DMS79 (cell line): ENCODE results near the gene RNF182.
"Not testable (repeated sequence)": the region's sequence is repeated elsewhere in the genome, so short reads cannot be mapped to it uniquely, and the experiment has no call there.

Experiments used
- DNase-seq: peaks from one replicate; lab custom pipeline; 2025; lab: John Stamatoyannopoulos, UW

The RNF182 gene

DNA sequence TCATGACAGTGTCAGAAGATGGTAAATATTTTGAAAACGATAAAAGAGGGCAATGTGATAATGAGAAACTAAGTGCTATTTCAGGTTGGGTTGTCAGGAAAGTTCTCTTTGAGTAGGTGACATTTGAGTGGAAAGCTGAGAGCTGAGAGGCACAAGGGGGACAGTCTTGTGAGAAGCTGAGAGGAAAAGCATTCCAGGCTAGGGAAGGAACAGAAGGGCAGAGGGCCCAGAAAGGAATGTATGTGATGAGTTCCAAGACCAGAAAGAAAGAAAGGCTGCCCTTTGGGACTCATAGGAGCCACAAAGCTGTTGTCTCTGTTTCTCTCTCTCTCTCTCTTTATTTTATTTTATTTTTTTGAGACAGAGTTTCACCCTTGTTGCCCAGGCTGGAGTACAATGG lies 7.6 kb upstream of the RNF182 start:
- no peak for DNase-seq

DNA sequence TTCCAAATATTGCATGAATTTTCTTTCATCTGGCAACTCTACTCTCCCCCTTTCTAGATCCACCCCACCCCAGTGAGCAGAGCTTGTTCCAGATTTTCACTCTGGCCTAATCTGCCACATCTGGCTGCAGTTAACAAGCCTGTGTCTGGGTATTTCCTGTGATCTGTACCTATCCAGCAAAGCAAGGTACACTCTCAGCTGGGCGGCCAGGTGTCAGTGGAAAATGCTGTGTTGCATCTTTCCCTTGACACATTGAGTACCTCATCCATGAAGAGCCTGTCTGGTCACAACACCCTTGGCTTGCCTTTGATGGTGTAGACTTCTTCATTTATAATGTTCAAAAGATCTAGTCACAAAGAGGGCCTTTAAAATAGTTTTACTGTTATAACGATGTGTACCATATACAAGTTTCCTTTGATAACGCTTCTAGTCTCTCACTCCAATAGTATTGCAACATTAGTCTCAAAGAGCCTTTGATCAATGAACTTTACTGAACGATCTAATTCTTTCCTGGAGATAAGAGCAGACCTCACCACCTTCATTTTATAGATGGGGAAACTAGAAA lies 6.0 kb upstream of the RNF182 start:
- DNase-seq = no peak

DNA sequence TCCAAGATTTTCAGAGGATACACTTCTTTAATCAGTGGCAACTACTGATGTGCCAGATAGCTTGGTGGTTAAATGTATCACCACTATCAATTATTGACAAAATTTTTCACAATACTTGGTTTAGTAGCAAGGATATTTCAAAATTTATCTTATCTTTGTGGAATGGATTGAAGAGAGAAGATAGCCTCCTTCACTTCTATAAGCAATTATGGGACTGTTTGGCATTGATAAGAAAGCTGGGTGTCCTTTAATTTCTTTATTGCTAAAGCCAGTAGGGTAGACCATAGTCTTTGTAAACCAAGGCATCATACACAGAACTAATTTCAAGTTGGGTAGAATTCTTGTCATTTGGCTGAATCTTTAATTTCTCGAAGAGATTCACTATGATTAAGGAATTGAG lies 4.9 kb upstream of the RNF182 start:
- DNase-seq = no peak

DNA sequence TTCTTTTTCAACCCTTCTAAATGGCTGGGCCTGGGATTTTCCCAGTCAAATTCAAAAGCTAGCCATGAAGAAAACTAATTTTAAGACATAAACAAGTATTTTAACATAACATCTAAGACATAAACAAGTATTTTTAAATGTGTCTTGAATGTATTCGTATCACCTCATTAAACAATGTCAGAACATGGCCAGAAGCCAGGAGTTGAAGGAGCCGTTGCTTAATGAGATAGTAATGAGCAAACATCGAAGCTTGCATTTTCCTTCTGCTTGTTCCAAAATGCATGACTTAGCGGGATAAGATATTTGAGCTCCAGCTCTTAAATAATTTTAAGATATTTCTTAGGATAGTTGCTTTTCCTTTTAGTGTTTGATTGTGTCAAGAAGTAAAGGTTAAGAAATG lies 4.2 kb upstream of the RNF182 start:
- no peak for DNase-seq

DNA sequence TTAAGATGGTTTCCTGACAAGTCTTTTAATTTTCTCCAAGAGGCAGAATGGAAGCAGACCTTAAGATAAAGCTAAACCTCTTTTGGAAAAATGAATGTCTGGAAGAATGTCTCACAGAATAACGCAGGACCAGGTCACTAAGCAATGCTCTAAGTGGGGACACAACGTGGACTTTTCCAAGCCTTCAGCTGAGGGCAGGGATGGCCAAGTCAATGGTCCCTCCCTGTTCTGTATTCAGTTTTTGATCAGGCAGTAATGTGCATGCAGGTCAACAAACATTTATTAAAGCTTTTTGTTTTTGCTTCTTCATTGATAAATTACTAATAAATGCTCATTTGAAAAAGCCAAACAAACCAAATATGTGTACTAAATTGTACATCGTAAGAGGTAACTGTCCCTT lies 2.0 kb upstream of the RNF182 start:
- DNase-seq = no peak

DNA sequence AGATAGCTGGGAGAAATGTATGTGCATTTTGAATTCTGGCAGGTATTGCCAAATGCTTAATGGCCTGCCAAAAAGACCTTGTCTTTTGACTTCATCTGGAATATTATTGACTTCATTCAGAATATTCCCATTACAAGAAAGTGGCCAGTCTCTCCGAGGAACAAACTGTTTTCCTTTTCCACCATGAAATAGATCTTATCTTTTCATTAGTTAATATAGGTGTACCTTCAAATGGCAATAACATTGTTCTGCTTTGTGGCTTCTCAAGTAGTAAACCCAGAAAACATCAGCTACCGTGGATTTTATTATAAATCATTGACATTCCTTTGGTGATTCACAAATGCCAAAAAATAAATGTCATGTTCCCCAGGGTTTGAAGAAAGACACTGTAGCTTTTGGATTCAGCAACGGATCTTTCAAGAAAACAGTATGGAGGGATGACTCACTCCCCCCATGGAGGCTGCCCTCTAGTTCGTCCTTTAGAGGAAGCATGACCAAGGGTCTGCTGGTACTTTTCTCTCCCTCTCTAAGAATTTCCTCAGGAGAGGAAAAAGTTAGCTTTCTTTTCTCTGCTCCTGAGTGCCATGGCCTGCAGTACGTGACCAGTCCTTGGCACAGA lies 1.1 kb upstream of the RNF182 start:
- DNase-seq = no peak

DNA sequence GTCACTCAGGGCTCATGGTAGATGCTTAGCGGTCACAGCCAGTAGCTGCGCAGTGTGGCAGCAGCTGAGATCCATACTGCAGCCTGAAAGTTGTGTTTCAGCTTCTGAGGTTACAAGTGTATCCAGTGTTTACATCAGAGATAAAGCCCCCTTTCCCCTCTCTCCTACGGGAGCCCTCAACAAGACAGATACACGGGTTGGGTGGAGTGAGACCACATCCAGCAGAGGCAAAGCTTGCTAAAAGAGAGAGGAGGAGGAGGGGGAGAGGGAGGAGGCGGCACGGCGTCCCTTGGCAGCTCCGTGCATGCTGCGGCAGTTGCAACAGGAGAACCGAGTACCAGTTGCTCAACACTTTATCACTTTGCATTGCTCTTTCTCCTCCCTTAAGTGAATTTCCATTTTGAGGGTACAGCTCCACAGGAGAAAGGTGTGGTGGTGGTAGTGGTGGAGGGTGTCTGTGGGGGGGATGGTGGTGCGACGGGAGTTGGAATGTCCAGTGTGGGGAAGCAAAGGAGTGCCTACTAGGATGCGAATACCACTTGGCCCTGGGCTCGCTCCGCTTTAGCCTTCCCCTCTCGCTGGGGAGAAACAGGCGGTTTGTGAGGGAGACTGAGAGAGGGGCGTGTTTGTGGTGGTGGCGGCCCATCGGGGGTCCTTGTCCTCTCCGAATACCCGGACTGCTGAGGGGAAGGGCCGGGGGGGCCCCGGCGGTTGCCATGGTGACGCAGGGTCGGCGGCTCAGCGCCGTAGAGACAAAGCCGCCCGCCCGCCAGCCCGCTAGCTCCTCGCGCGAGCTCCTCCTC lies 405 bp upstream of the RNF182 start:
- peak; percentile 9 for DNase-seq

DNA sequence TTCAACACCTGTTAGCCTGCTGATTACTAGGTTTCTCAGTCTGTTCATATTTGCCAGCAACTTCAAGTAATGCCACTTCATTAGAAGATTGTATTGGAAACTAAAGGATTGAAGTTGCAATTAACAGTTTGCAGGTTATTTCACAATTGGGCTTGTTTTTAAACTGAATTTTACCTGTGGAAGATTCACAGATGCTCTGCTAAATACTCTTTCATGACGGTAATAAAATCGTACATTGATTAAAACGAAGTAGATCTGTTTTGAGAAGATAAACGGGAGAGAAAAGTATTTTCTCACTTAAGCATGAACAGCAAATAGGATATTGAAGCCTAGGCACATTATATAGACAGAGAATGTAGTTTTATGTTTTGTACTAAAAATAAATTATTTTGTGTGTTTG lies 1.6 kb downstream of the RNF182 start:
- DNase-seq = no peak

DNA sequence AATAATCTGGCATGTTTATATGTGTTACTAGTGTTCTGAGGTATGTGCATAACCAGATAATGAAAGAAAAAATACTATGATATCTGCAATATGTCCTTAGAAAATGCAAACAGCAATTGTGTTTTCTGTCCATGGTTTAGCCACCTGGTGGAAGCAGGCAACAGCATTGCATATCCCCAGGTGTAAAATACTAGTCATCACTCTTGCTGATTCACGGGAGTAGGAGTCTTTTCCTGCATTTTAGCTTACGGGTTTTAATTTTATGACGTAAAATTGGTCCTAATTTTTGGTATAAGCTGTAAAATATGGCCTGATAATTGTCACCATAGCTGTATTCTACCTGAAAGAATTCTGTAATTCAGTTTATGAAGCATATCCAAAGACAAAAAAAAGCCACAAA lies 2.5 kb downstream of the RNF182 start:
- no peak for DNase-seq

DNA sequence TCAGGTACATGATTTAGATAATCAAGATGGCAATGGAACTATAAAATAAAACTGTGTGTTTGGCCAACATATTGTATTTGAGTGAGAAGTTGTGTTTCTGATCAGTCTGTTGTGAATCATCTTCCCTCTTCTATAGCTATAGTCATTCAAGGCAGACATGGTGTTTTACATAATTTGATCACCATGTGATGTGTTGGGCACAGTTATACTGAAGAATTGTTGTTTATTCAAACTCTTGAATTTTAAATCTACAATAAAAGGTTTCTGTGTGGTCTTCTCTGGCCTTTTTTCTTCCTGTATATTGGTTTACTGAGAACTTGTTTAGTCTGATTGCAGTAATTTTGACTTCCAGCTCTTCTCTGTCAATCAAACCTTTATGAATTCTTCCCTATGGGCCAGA lies 4.4 kb downstream of the RNF182 start:
- no peak for DNase-seq

DNA sequence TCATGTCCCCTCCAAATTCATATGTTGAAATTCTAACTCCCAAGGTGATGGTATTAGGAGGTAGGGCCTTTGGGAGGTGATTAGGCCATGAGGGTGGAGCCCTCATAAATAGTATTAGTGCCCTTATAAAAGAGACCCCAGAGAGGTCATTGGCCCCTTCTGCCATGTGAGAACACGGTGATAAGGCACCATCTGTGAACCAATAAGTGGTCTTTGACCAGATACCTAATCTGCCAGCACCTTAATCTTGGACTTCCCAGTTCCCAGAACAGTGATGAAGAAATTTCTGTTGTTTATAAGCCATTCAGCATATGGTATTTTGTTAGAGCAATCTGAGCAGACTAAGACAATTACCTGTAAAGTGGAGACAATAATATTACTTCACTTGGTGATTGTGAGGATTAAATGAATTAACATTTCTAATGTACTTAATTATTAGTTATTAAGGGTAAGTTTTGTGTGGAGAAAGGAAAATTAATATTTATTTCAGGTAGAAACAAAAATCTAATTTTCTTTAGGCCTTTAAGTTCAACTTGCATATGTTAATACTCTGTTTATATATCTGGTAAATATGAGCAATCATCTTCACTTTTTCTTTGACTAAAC lies 7.1 kb downstream of the RNF182 start:
- DNase-seq = no peak

DNA sequence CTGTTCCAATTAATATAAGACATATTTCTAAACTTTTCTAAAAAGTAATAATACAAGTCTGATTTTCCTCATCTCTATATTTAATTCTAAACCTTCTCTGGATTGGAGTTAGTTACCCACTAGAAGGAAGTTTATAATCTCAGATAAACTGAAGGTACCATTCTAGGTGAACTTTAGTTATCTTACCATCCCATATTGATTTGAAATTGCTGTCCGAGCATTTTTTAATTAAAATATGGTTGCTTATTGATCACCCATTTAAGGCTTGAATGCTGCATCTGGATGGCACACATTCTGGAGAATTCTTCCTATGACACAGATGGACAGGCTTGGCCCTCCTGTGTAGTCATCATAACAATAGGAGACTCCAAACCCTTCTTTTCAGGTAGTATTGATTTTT lies 8.0 kb downstream of the RNF182 start:
- DNase-seq = no peak

DNA sequence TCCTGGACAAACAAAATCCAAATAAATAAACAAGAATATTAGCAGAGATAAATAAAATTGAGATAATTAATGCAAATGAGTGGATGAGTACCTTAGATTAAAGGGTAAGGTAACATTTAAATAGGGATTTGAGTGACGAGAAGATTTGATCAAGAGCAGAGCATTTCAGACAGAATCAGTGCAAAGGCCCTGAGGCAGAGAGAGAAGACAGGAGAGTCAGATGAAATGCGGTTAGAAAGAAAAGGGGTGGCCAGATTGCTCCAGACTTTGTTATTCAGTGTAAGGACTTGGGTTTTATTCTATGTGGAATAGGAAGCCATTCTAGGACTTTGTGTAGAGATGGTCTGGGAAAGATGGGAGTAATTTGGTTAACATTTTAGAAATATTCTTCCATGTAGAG lies 10.0 kb downstream of the RNF182 start:
- no peak for DNase-seq

DNA sequence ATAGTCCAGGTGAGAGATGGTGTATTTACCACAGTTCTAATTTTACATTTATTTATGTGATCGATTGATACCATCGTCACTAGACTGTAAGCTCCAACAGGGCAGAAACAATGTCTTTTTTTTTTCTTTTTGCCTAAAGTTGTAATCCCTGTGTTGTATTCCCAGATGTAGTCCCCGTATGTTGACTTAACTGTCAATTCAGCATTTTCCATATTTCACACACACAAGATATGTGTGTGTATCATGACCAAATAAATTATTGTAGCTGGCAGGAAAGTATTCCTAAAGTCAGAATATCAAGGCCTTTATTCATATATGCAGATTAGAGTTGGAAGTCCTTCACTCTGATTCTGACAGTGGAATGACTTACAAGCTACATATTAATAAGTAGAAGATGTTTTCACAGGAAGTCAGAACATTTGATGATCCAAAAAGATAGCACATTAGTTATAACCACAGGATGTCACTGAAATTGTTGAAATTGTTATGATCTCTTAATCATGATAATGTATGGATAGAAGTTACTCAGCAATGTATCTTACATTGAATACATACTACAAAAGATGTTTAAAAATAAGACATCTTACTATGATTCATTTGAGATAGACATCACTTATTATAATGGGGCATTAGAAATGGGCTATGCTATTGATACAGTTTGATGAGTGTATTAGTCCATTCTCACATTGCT lies 10.6 kb downstream of the RNF182 start:
- no peak for DNase-seq

DNA sequence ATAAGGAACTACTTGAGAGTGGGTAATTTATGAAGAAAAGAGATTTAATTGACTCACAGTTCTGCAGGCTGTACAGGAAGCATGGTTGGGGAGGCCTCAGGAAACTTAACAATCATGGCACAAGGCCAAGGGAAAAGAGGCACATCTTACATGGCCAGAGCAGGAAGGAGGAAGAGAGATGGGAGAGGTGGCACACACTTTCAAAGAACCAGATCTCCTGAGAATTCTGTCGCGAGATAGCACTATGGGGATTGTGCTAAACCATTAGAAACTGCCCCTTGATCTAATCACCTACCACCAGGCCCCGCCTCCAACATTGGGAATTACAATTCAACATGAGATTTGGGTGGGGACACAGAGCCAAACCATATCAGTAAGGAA lies 11.1 kb downstream of the RNF182 start:
- DNase-seq = not testable (repeated sequence)

DNA sequence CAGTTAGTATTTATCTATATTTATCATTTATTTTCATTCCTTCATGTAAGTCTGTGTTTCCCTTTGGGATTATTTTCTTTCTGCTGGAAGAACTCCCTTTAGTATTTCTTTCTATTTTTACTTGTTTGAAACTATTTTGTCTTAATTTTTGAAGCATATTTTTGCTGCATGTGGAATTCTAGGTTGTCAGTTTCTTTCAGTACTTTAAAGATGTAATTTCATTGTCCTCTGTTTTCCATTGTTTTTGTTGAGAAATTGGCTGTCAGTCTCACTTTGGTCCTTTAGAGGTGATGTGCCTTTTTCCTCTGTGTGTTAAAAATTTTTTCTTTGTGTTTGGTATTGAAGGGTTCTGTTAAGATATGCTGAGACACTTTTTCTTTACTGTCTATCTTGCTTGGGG lies 17.1 kb downstream of the RNF182 start:
- DNase-seq = no peak

DNA sequence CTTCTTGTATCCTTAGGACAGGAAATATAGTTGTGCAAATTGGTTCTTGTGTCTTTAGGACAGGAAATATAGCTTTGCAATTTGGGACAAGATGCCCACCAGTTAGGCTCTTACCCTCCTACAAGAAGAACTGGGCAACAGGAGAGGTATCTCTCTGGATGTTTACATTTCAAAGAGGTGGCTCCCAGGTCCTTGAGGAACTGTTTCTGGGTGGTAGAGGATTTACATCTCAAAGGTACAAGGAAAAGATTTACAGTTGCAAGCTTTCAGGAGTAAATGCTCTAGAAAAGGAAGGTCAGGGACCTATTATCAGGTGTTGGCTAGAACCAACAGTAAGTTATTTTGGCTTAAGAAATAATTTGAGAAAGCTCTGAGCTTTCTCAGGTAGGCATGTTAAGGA lies 19.2 kb downstream of the RNF182 start:
- no peak for DNase-seq

DNA sequence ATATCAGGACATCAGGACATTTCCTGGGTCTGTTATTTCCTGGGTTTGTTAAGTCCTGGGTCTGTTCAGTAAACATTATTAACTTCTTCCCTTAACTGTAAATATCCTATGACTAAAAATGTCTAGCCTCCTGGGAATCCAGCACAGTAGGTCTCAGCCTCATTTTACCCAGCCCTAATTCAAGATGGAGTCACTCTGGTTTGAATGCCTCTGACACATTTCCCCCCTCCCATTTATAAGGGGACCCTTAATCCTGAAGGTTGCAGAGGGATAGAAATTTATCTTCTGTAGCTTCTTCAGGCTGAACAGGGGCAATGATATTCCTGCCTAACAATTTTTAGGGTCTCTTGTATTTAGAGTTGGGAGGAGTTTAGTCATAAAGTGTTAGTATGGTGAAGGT lies 21.8 kb downstream of the RNF182 start:
- DNase-seq = no peak

DNA sequence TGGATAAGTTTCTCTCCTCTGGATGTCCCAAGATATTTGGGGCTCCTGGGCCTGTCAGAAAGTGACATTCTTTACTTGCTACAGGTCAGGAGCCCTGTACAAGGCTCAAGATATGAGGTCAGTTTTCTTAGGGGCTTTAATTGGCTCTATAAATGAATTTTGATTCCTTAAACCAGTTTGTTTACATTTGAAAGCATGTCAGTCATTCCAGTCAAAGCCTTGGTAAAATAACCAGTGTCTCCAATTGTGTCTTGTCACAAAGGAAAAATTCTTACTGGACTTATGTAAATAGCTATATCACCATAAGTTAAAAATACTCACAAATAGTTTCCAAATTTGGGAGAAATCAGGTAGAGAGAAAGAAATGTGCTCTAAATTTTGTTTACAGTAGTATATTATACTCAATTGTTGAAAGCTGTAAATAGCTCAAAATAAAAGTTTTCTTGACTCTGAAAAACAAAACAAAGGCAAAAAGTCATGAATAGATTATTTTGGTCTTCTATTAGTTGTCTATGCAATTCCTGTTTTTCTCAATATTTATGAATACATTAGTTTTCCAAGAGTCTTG lies 22.9 kb downstream of the RNF182 start:
- DNase-seq = no peak

DNA sequence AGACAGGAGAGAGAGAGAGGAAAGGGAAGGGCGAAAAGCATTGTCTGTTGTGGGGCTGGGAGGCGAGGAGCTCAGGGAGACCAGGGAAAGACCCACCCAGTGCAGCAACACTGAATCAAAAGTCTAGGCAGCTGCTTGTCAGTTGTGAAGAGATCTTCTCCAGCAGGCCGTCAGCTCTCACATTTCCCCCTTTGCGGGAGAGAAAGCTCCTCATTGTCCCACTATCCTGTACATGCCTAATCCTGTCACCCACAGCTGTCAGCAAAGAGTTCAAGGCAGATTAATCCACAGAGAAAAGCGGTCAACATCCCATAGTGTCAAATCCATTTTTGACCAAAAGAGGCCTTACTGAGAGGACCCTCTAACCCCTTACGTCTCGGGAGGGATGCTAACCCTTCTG lies 27.3 kb downstream of the RNF182 start:
- no peak for DNase-seq

DNA sequence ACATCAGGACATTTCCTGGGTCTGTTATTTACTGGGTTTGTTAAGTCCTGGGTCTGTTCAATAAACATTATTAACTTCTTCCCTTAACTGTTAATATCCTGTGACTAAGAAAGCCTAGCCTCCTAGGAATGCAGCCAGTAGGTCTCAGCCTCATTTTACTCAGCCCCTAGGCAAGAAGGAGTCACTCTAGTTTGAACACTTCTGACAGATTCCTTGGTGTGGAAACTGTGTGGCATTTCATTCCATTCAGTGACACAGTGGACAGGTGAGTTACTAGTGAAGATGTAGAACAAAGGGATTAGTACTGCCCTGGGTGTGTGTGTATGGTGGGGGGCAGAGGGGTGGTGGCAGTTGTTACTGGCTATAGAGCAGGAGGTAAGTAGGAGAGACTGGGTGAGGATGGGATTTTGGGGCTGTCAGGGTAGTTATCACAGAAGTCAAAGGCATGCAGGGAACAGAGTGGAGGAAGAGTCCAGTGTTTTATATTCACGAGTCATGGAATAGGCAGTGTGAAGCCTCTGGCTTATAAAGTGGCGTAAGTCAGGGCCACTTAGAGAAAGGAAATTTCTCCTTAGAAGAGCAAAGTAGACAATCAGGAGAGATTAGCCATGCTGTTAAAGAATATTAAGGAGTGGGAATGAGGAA lies 28.4 kb downstream of the RNF182 start:
- no peak for DNase-seq

DNA sequence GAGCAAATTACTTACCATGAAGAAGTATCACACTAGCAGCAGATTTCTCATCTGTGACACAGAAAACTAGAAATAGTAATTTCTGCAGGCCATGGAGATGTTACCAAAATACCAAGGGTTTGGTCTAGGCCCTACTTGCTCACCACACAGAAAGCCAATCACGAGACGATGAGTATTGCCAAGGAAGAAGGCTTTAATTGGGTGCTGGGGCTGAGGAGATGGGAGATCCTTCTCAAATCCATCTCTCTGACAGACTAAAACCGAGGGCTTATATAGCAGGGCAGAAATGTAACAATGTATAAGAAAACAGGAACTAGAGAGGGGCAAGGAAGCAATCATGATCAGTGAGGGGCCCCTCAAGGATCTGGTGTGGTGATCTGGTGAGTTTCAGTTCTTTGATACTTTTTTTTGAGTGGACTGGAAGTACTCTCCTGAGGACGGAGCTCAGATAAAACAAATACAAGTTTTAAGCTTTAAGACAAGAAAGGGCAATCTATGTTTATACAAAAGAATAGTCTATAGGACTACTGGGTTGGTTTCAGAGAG lies 40.9 kb downstream of the RNF182 start:
- DNase-seq = no peak
